ENCODE measurements around the gene FKBP5.

DNA sequence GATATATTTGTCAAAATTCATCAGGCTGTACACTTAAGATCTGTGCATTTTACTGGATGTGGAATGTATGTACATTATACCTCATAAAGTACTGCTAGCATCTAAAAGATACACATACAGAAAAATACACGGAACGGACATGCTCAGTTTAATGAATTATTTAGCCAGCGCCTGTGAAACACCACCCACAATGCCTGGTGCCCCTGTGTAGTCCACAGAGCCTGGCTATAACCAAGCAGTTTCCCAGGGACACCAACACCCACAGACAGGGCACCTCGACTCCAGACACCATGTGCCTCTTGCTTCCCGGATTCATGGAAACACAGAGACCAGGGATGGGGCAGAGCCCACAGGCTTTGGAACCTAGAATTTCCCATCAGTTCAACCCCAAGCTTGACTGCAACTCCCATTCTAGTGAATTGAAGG lies 30.7 kb upstream of the FKBP5 start:
- no peak for TF ChIP-seq REST (IDR thresholded peaks at IDR 0.05)
- TF ChIP-seq, protein P1, sequence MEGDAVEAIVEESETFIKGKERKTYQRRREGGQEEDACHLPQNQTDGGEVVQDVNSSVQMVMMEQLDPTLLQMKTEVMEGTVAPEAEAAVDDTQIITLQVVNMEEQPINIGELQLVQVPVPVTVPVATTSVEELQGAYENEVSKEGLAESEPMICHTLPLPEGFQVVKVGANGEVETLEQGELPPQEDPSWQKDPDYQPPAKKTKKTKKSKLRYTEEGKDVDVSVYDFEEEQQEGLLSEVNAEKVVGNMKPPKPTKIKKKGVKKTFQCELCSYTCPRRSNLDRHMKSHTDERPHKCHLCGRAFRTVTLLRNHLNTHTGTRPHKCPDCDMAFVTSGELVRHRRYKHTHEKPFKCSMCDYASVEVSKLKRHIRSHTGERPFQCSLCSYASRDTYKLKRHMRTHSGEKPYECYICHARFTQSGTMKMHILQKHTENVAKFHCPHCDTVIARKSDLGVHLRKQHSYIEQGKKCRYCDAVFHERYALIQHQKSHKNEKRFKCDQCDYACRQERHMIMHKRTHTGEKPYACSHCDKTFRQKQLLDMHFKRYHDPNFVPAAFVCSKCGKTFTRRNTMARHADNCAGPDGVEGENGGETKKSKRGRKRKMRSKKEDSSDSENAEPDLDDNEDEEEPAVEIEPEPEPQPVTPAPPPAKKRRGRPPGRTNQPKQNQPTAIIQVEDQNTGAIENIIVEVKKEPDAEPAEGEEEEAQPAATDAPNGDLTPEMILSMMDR (IDR thresholded peaks at IDR 0.05), result no peak
- TF ChIP-seq BHLHE40 (IDR thresholded peaks at IDR 0.05; ENCODE audit: low read depth, low read length), result no peak
- no peak for TF ChIP-seq EP300 (IDR thresholded peaks at IDR 0.05)
- no peak for TF ChIP-seq POLR2A (IDR thresholded peaks at IDR 0.05; ENCODE audit: low read length)
- no peak for TF ChIP-seq SMC3 (IDR thresholded peaks at IDR 0.05)
- no peak for TF ChIP-seq HOXA7 (CRISPR knock-in tag; IDR thresholded peaks at IDR 0.05)
- TF ChIP-seq MAZ (IDR thresholded peaks at IDR 0.05; ENCODE audit: borderline replicate concordance, low read depth, low read length), result no peak
- TF ChIP-seq MAX (IDR thresholded peaks at IDR 0.05), result no peak
- TF ChIP-seq MYC (IDR thresholded peaks at IDR 0.05; ENCODE audit: borderline replicate concordance, low read length), result no peak
- no peak for TF ChIP-seq HDAC2 (IDR thresholded peaks at IDR 0.05)
- TF ChIP-seq POLR2AphosphoS2 (conservative IDR thresholded peaks at IDR 0.05; ENCODE audit: low read length), result no peak
- TF ChIP-seq, protein P2, sequence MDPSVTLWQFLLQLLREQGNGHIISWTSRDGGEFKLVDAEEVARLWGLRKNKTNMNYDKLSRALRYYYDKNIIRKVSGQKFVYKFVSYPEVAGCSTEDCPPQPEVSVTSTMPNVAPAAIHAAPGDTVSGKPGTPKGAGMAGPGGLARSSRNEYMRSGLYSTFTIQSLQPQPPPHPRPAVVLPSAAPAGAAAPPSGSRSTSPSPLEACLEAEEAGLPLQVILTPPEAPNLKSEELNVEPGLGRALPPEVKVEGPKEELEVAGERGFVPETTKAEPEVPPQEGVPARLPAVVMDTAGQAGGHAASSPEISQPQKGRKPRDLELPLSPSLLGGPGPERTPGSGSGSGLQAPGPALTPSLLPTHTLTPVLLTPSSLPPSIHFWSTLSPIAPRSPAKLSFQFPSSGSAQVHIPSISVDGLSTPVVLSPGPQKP (IDR thresholded peaks at IDR 0.05; ENCODE audit: low read depth, low read length), result no peak
- no peak for TF ChIP-seq CEBPB (IDR thresholded peaks at IDR 0.05)
